ENCODE measurements around the gene TIAM1.

Gene TIAM1, protein sequence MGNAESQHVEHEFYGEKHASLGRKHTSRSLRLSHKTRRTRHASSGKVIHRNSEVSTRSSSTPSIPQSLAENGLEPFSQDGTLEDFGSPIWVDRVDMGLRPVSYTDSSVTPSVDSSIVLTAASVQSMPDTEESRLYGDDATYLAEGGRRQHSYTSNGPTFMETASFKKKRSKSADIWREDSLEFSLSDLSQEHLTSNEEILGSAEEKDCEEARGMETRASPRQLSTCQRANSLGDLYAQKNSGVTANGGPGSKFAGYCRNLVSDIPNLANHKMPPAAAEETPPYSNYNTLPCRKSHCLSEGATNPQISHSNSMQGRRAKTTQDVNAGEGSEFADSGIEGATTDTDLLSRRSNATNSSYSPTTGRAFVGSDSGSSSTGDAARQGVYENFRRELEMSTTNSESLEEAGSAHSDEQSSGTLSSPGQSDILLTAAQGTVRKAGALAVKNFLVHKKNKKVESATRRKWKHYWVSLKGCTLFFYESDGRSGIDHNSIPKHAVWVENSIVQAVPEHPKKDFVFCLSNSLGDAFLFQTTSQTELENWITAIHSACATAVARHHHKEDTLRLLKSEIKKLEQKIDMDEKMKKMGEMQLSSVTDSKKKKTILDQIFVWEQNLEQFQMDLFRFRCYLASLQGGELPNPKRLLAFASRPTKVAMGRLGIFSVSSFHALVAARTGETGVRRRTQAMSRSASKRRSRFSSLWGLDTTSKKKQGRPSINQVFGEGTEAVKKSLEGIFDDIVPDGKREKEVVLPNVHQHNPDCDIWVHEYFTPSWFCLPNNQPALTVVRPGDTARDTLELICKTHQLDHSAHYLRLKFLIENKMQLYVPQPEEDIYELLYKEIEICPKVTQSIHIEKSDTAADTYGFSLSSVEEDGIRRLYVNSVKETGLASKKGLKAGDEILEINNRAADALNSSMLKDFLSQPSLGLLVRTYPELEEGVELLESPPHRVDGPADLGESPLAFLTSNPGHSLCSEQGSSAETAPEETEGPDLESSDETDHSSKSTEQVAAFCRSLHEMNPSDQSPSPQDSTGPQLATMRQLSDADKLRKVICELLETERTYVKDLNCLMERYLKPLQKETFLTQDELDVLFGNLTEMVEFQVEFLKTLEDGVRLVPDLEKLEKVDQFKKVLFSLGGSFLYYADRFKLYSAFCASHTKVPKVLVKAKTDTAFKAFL (N-terminal part only)

DNA sequence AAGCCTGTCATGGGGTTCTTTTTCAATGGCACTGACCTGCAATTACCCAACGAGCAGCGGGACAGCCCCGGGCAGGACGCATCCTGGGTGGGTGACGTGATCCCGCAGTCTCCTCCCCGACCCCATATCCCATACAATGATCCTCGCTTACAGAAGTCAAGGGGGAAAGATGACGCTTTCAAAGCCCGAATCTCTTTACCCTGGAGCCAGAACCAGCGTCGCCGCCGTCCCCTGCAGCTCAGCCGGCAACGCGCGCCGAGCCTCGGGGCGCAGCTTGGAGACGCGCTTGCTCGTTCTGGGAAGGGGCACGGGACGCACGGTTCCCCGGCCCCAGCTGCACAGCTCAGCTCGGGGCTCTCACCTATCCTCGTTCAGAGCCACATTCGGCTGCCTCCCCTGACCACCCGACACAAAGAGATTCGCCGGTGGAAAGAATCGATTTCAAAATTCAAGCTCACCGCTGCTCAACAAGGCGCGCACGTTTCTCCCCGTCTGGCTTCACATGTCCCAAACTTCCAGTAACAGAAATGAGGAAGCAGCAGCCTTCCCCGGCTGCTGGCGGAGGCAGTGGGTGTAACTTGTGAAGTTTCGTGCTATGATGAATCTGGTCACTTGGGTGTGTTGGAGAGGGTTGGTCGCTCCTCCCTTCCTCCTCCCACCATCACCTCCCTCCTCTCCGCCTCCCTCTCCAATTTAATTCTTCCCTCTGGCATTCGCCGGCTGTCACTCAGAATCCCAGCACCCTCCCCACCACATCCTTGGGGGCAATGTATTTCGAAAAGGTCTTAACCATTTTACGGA is at the start of gene TIAM1:
Gene TIAM1 (minus strand): TSS at position 582 of the 801 bp plus-strand sequence. CDS start 77,289 bp downstream, outside the sequence.
- peak; percentile 33 for DNase-seq

DNA sequence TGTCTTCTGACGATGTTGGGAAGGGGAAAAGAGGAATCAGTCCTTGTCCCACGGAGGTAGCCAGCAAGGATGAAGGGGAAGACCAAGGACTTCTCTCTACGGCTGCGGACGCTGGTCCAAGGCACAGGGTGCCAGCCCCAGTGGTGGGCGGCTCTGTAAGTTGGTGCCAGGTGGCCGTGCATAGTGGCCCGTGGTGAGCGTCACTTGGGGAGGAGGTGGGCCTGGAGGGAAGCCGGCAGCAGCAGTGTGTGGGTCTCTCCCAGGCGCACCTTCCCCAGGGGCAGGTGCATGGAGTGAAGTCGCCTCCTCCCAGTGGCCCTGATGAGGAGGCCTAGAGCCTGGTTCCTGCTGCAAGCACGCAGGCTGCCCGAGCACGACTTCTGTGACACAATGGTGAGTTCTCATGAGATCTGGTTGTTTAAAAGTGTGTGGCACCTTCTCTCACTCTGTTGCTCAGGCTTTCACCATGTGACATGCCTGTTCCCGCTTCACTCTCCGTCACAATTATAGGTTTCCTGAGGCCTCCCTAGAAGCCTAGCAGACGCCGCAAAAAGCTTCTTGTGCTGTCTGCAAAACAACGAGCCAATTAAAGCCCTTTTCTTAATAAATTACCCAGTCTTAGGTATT is 43.6 kb upstream of the TIAM1 start:
- DNase-seq: no peak

- no peak for DNase-seq
Observed at GRCh38 chr21:31386006-31386405, 41.9 kb upstream of the TIAM1 start.

DNA sequence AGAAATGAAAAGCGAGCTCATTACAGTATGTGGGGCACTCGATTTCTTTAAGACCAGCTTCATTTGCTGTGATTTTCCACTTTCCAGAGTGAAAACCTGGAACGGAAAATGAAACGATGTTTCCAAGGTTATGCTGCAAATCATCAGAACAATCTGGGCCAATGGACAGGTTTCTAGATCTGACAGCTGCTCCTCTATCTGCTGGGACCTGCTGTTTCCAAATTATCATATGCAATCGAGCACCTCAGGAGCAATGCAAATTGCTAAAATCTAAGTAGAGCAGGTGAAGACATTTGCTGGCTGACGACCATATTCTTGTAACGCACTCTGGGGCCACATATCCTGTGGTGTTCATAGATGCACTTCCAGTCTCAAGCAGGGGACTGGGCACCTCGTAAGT is 39.7 kb upstream of the TIAM1 start:
- no peak for DNase-seq

GRCh38 chr21:31382060-31382459 is 38.0 kb upstream of the TIAM1 start:
- no peak for DNase-seq

- no peak for DNase-seq
Observed at GRCh38 chr21:31376301-31376700, 32.2 kb upstream of the TIAM1 start.

- DNase-seq: no peak
Observed at GRCh38 chr21:31374395-31374794, 30.3 kb upstream of the TIAM1 start.

- no peak for DNase-seq
Observed at GRCh38 chr21:31372471-31372765, 28.4 kb upstream of the TIAM1 start.

GRCh38 chr21:31371715-31372470 is 27.8 kb upstream of the TIAM1 start:
- DNase-seq: no peak

GRCh38 chr21:31370893-31371544 is 27.0 kb upstream of the TIAM1 start:
- no peak for DNase-seq

- no peak for DNase-seq
Observed at GRCh38 chr21:31370281-31370892, 26.3 kb upstream of the TIAM1 start.

GRCh38 chr21:31368361-31368760 is 24.3 kb upstream of the TIAM1 start:
- DNase-seq: no peak

- no peak for DNase-seq
Observed at GRCh38 chr21:31367801-31368200, 23.7 kb upstream of the TIAM1 start.

DNA sequence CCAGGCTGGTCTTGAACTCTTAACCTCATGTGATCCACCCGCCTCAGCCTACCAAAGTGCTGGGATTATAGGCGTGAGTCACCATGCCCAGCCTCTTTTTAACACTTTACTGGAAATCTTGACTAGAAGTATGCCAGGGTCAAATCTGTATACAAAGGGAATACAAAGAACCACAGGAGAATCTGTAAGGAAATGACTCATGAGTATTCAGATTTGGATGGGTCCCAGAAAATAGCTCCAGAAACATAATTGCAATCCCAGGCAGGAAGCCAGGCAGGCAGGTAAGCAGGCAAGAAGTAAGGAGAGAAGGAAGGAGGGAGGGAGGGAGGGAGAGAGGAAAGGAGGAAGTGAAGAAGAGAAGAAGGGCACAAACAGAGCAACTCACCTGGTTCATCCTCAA is 22.8 kb upstream of the TIAM1 start:
- DNase-seq: no peak

DNA sequence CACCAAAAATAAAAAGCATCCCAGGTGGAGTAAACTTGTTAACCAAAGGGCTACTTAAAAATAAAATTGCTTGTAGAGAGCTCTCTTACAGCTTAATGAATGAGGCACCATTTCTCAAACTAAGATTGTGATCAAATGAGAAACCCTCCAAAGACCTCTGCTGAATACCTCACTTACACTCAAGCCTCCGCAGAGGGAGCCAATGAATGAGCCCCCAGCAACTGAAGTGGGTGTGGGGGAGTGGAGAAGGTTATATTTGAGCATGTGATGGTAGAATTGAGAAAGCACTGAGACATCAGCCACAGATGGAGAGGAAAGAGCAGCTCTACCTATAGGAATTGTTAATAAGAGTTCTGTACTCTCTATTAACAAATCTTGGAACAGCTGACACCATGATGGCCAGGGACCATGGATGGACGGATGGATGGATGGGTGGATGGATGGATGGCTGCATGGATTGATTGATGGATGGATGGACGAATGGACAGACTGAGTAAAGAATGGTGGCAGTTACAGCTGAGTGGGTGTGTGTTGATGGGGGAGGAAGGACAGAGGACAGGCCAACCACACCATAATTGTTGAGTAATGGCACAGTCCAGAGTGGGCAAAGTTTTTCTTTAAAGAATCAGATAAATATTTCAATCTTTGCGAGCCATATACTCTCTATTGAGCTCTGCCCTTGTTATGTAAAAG is 20.3 kb upstream of the TIAM1 start:
- peak; percentile 39 for DNase-seq

- no peak for DNase-seq
Observed at GRCh38 chr21:31363720-31364119, 19.7 kb upstream of the TIAM1 start.

DNA sequence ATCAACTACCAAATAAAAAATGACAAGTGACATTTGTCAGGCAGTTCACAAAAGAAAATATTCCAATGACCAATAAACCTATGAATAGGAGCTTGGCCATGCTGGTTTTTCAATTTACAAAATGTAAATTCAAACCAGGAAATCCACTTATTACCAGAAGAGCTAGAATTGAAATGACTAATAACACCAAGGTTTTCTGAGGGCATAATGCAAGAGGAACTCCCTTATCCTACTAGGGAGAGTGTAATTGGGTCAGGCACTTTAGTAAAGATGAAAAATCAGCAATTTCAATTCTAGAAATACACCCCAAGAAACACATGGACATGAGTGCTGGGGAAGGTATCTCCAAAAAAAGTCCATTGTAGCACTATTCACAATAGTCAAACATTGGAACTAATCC is 16.7 kb upstream of the TIAM1 start:
- no peak for DNase-seq

DNA sequence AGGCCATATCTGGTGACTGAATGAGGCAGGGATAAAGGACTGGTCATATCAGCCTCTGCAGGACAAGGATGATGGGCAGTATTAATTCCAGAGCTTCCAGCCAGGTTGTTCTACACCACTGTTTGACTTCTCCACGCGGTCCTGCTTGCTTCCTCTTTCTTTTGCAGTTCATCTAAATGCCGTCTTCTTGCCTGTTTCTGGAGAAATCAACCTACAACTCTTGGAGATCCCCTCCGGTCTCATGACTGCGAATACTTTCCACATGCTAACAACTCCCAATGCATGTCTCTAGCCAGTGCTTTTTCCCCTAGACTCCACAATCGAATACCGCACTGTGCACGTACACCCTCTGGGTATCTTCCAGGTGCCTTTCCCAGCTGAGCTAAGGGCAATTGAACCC is 14.1 kb upstream of the TIAM1 start:
- DNase-seq: no peak

DNA sequence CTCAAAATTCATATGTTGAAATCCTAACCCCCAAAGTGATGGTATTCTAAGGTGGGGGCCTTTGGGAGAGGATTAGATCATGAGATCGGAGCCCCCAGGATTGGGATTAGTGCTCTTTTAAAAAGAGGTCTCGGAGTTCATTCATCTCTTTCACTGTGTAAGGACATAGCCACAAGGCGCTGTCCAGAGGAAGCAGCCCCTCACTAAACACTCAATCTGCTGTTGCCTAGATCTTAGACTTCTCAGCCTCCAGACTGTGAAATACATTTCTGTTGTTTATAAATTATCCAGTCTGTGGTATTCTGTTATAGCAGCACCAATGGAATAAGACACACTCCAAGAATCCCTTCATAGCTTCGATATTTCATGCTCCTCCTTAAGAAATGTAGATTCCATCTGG is 12.4 kb upstream of the TIAM1 start:
- DNase-seq: no peak
